Smooth muscle cell (in vitro differentiated cells): ENCODE measurements around the gene BTRC. TPM values are rescaled to one million over a fixed set of nuclear protein-coding genes. Genes with fewer than 3 reads are reported as not detected.

Experiments used
- DNase-seq: peaks from one replicate; lab custom pipeline; 2025; ENCODE audit not compliant: unreplicated experiment; lab: John Stamatoyannopoulos, UW
- H2AFZ ChIP-seq: fragments of 200-600 bp; sonication (generic); 2 replicates; pipeline ENCODE4 v1.6.0; 2016; ENCODE audit warnings: antibody characterized with exemption, low read depth, mild to moderate bottlenecking
- H3F3A ChIP-seq: fragments of 200-600 bp; sonication (generic); 2 replicates; pipeline ENCODE4 v1.6.0; 2017; ENCODE audit warnings: antibody characterized with exemption, low read depth
- H3K27ac ChIP-seq: fragments of 200-600 bp; sonication (generic); 2 replicates; pipeline ENCODE4 v1.5.1; 2016; ENCODE audit warnings: low read depth, mild to moderate bottlenecking
- H3K27me3 ChIP-seq: fragments of 200-600 bp; sonication (generic); 2 replicates; pipeline ENCODE4 v1.6.1; 2016; ENCODE audit warnings: low read depth, mild to moderate bottlenecking
- H3K36me3 ChIP-seq: fragments of 200-600 bp; sonication (generic); 2 replicates; pipeline ENCODE4 v1.5.1; 2016; ENCODE audit warnings: low read depth
- H3K4me1 ChIP-seq: fragments of 200-600 bp; sonication (generic); 2 replicates; pipeline ENCODE4 v1.5.1; 2016; ENCODE audit warnings: low read depth
- H3K4me2 ChIP-seq: fragments of 200-600 bp; sonication (generic); 2 replicates; pipeline ENCODE4 v1.6.0; 2016; ENCODE audit warnings: mild to moderate bottlenecking
- H3K4me3 ChIP-seq: fragments of 200-600 bp; sonication (generic); 2 replicates; pipeline ENCODE4 v1.5.1; 2016; ENCODE audit warnings: mild to moderate bottlenecking
- H3K79me2 ChIP-seq: fragments of 200-600 bp; sonication (generic); 2 replicates; pipeline ENCODE4 v1.6.0; 2016; ENCODE audit warnings: low read depth, mild to moderate bottlenecking
- H3K9ac ChIP-seq: fragments of 200-600 bp; sonication (generic); 2 replicates; pipeline ENCODE4 v1.6.0; 2016; ENCODE audit warnings: low read depth
- H3K9me3 ChIP-seq: fragments of 200-600 bp; sonication (generic); replicated peaks from 2 replicates; pipeline ENCODE4 v1.5.1; 2016; ENCODE audit warnings: low read depth
- H4K20me1 ChIP-seq: fragments of 200-600 bp; sonication (generic); 2 replicates; pipeline ENCODE4 v1.6.0; 2016; ENCODE audit warnings: low read depth
- CTCF ChIP-seq: fragments of 200-600 bp; sonication (generic); IDR thresholded peaks from 2 replicates; pipeline ENCODE4 v1.5.1; 2017; ENCODE audit warnings: borderline replicate concordance, mild to moderate bottlenecking, antibody characterized with exemption; ENCODE audit not compliant: insufficient read depth, poor library complexity, severe bottlenecking
- WGBS: methylation state at CpG from one replicate; pipeline ENCODE4 v1.1.7; 2016; ENCODE audit warnings: low lambda C conversion rate; 5-methylcytosine and 5-hydroxymethylcytosine counted together
- polyA plus RNA-seq: library from polyadenylated mRNA; unstranded; fragments of >200 nt; fragmentation: Nextera tagmentation; extraction: Ambion mirVana; gene quantifications from 2 replicates; pipeline ENCODE4 v1.2.1, GENCODE V29; 2016
- total RNA-seq: library from RNA; depleted of rRNA; stranded (reverse); fragments of >200 nt; gene quantifications from 2 replicates; pipeline ENCODE4 v1.2.3, GENCODE V29; 2014

Gene BTRC
- total and polyA plus RNA-seq, 2 experiments from 2014 or later: 9.6 to 16.8 TPM

DNA sequence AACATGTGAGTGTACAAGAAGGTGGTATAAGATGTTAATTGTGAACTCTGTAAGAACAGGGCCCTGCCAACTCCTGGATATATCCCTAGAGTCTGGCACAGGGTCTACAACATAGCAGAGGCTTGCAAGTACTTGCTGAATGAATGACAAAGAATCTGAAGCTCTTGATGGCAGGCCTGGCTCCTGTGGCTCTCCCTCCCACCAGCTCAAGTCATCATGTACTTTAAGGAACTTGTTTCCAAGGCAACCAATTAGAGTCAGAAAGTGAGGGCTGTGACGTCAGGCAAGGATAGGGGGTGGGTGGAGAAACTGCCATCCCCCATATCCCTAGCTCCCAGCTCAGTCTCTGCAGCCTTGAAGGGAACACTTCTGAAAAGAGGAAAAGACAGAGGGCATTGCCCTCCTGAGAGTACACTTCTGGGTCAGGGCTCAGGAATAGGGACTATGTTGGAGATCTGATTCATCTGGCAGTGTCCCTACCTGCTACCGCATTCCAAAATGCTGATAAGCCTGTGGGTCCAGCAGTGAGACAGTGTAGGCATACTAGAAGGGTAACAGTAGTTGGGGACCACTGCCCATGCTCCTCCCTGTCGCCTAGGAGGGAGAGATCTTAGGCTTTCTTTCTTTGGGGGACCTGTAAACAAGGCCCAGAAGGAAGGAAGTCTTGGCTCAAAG, 34.6 kb upstream of the BTRC start:
- Histone ChIP-seq H4K20me1 (no peaks in the 10 kb centered on the region), H3K4me2 (no peak overlapping the region), H3K9ac (no peak overlapping the region), H3K27me3 (peaks cover 9% of the 10 kb centered on the region), H3K79me2 (no peaks in the 10 kb centered on the region), H2AFZ (no peak overlapping the region), H3K4me1 (peaks cover 18% of the 10 kb centered on the region), H3K36me3 (no peaks in the 10 kb centered on the region), H3K27ac (no peak overlapping the region), H3K9me3 (no peaks in the 10 kb centered on the region), H3K4me3 (no peak overlapping the region), H3F3A (no peaks in the 10 kb centered on the region)
- WGBS: 66% methylated on average over 3 of the region's 3 CpGs
- DNase-seq: no peak
- TF ChIP-seq CTCF: no peak

- WGBS: 47% methylated on average over 4 of the region's 4 CpGs
Observed at GRCh38 chr10:101321073-101321472, 32.9 kb upstream of the BTRC start.

DNA sequence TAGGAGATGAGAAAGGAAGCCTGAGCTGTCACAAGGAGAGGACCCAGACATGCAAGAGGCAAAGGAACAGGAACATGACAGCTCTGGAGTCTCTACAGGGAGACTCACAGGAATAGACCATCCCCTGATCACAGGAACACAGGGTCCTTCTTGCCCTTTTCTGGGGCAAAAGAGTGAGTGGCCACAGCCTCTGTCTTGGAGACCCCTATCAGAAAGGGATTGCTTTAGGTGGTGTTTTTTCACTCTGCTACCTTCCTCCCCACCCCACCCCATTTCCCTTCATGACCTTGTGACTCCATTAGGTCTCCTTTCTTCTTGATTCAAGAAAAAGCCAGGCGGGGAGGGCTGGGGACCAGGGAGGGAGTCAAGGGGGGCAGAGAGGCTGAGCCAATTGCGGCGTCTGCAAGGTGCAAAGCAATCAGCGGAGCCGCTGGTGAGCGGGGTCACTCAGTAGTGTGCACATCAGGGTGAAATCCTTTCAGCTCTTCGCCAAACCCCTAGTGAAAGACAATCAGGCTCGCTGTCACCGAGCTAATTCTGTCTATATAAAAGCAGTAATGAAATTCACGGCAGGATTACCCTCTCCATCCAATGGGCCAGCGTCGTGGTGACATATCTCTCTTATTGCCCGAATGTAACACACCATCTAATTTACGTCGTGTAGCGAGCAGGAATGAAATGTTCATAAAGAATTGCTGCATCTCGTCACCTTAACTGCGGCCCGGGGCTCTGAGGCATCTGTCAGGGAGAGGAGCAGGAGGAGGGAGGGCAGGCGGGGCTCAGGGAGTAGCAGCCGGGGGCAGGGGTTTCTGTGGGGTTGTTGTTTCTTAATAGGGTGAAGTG, 31.5 kb upstream of the BTRC start:
- Histone ChIP-seq H3F3A (no peaks in the 10 kb centered on the region), H3K9ac (no peak overlapping the region), H4K20me1 (no peaks in the 10 kb centered on the region), H3K36me3 (no peaks in the 10 kb centered on the region), H3K9me3 (no peaks in the 10 kb centered on the region), H3K4me1 (peaks cover 18% of the 10 kb centered on the region), H2AFZ (no peak overlapping the region), H3K27ac (no peak overlapping the region), H3K27me3 (peaks cover 9% of the 10 kb centered on the region), H3K4me2 (no peak overlapping the region), H3K79me2 (no peaks in the 10 kb centered on the region), H3K4me3 (no peak overlapping the region)
- DNase-seq: no peak
- WGBS: 85% methylated on average over 21 of the region's 21 CpGs
- TF ChIP-seq CTCF: no peak

More at GRCh38 chr10:101321073-101321472, 32.9 kb upstream of the BTRC start:
- Histone ChIP-seq H3K9me3 (no peaks in the 10 kb centered on the region), H4K20me1 (no peaks in the 10 kb centered on the region), H3K4me1 (peaks cover 18% of the 10 kb centered on the region), H3F3A (no peaks in the 10 kb centered on the region), H3K36me3 (no peaks in the 10 kb centered on the region), H2AFZ (no peak overlapping the region), H3K79me2 (no peaks in the 10 kb centered on the region), H3K27me3 (peaks cover 9% of the 10 kb centered on the region), H3K9ac (no peak overlapping the region), H3K4me3 (no peak overlapping the region), H3K27ac (no peak overlapping the region), H3K4me2 (no peak overlapping the region)
- TF ChIP-seq CTCF: no peak
- no peak for DNase-seq
